ENCODE measurements around the gene MCM10.

MCM10 gene

DNA sequence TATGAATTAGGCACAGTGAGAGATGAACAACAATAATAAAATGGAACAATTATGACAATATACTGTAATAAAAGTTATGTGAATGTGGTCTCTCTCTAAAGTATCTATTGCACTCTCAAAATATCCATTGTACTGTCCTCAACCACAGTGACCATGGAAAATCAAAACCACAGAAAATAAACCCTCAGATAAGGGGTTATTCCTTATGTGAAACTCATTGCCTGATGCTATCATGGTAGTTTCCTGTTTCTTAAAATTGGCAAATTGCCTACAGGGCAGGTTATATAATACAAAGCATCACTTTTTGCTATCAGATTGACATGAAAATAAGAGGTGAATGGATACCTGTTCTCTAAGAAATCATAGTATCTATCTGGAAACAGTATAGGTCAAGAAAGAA is 3.8 kb downstream of the MCM10 start:
- H3K9me3 ChIP-seq (ENCODE audit: control insufficient read depth in 2 of 2, low read length in 2 of 2), result no peaks in the 10 kb centered on the region
- H3K27ac ChIP-seq (ENCODE audit: low read length), result no peak overlapping the region
- peaks cover 12% of the 10 kb centered on the region for H3K4me1 ChIP-seq (ENCODE audit: control insufficient read depth, insufficient read depth, low read length)
- H3K4me3 ChIP-seq (ENCODE audit: low read length in 2 of 2), result no peak overlapping the region
- H3K36me3 ChIP-seq (ENCODE audit: control insufficient read depth in 2 of 2, insufficient read depth in 2 of 2, low read length in 2 of 2), result no peaks in the 10 kb centered on the region
- no peaks in the 10 kb centered on the region for H3K27me3 ChIP-seq (ENCODE audit: control insufficient read depth in 1 of 2, insufficient read depth in 2 of 2, low read length in 2 of 2)
- H3K9ac ChIP-seq (ENCODE audit: low read length in 2 of 2), result no peak overlapping the region

GRCh38 chr10:13167568-13167967 is 6.2 kb downstream of the MCM10 start:
- Histone ChIP-seq H3K4me1 (ENCODE audit: control insufficient read depth, insufficient read depth, low read length) (no peaks in the 10 kb centered on the region), H3K27me3 (ENCODE audit: control insufficient read depth in 1 of 2, insufficient read depth in 2 of 2, low read length in 2 of 2) (no peaks in the 10 kb centered on the region), H3K27ac (ENCODE audit: low read length) (no peak overlapping the region), H3K36me3 (ENCODE audit: control insufficient read depth in 2 of 2, insufficient read depth in 2 of 2, low read length in 2 of 2) (no peaks in the 10 kb centered on the region), H3K9me3 (ENCODE audit: control insufficient read depth in 2 of 2, low read length in 2 of 2) (no peaks in the 10 kb centered on the region), H3K9ac (ENCODE audit: low read length in 2 of 2) (no peak overlapping the region), H3K4me3 (ENCODE audit: low read length in 2 of 2) (no peak overlapping the region)

- Histone ChIP-seq H3K4me1 (ENCODE audit: control insufficient read depth, insufficient read depth, low read length) (no peaks in the 10 kb centered on the region), H3K27me3 (ENCODE audit: control insufficient read depth in 1 of 2, insufficient read depth in 2 of 2, low read length in 2 of 2) (no peaks in the 10 kb centered on the region), H3K9ac (ENCODE audit: low read length in 2 of 2) (no peak overlapping the region), H3K36me3 (ENCODE audit: control insufficient read depth in 2 of 2, insufficient read depth in 2 of 2, low read length in 2 of 2) (no peaks in the 10 kb centered on the region), H3K9me3 (ENCODE audit: control insufficient read depth in 2 of 2, low read length in 2 of 2) (no peaks in the 10 kb centered on the region), H3K4me3 (ENCODE audit: low read length in 2 of 2) (no peak overlapping the region), H3K27ac (ENCODE audit: low read length) (no peak overlapping the region)
Measured at GRCh38 chr10:13168781-13169180, 7.4 kb downstream of the MCM10 start.

DNA sequence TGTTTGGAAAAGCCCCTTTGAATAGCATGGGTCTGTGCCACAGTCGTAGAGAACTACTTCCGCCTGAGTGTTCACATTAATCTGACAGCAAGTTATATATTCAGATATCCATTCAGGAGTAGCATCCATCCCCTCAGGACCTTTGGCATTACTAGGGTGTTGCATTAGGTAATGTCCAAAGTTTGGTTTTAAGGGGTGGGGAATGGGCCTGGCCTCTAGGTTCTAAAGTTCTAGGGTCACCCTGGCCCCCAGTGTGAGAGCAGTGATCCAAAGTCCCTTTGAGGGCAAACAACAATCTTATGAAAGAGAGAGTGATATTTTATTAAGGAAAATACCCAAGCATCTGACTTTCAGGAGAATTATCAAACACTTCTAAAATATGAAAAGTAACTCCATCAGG is 12.3 kb downstream of the MCM10 start:
- H3K4me3 ChIP-seq (ENCODE audit: low read length in 2 of 2), result no peak overlapping the region
- H3K27me3 ChIP-seq (ENCODE audit: control insufficient read depth in 1 of 2, insufficient read depth in 2 of 2, low read length in 2 of 2), result no peaks in the 10 kb centered on the region
- H3K4me1 ChIP-seq (ENCODE audit: control insufficient read depth, insufficient read depth, low read length), result no peaks in the 10 kb centered on the region
- H3K9ac ChIP-seq (ENCODE audit: low read length in 2 of 2), result no peak overlapping the region
- no peaks in the 10 kb centered on the region for H3K36me3 ChIP-seq (ENCODE audit: control insufficient read depth in 2 of 2, insufficient read depth in 2 of 2, low read length in 2 of 2)
- no peaks in the 10 kb centered on the region for H3K9me3 ChIP-seq (ENCODE audit: control insufficient read depth in 2 of 2, low read length in 2 of 2)
- H3K27ac ChIP-seq (ENCODE audit: low read length), result no peak overlapping the region

GRCh38 chr10:13180788-13181187 is 19.4 kb downstream of the MCM10 start:
- Histone ChIP-seq H3K27ac (ENCODE audit: low read length) (no peak overlapping the region), H3K36me3 (ENCODE audit: control insufficient read depth in 2 of 2, insufficient read depth in 2 of 2, low read length in 2 of 2) (no peaks in the 10 kb centered on the region), H3K4me1 (ENCODE audit: control insufficient read depth, insufficient read depth, low read length) (peaks cover 5% of the 10 kb centered on the region), H3K9me3 (ENCODE audit: control insufficient read depth in 2 of 2, low read length in 2 of 2) (no peaks in the 10 kb centered on the region), H3K27me3 (ENCODE audit: control insufficient read depth in 1 of 2, insufficient read depth in 2 of 2, low read length in 2 of 2) (no peaks in the 10 kb centered on the region), H3K4me3 (ENCODE audit: low read length in 2 of 2) (no peak overlapping the region), H3K9ac (ENCODE audit: low read length in 2 of 2) (no peak overlapping the region)

DNA sequence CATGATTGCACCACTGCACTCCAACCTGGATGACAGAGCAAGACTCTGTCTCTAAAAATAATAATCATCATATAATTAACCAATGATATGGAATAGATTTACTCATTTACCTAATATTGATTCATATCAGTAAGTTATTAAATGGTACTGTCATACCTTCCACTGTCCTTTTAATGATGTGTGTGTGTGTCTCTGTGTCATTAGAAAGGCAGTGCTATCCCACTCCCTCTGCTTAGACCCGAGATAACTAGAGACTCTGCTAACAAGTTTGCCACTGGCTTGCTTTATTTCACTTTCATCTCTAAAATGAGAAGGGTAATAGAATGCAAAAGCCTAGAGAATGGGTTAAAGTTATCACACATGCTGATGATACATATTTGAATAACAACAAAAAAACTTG is 21.1 kb downstream of the MCM10 start:
- Histone ChIP-seq H3K27ac (ENCODE audit: low read length) (no peak overlapping the region), H3K9me3 (ENCODE audit: control insufficient read depth in 2 of 2, low read length in 2 of 2) (no peaks in the 10 kb centered on the region), H3K4me1 (ENCODE audit: control insufficient read depth, insufficient read depth, low read length) (peaks cover 5% of the 10 kb centered on the region), H3K27me3 (ENCODE audit: control insufficient read depth in 1 of 2, insufficient read depth in 2 of 2, low read length in 2 of 2) (no peaks in the 10 kb centered on the region), H3K9ac (ENCODE audit: low read length in 2 of 2) (no peak overlapping the region), H3K36me3 (ENCODE audit: control insufficient read depth in 2 of 2, insufficient read depth in 2 of 2, low read length in 2 of 2) (no peaks in the 10 kb centered on the region), H3K4me3 (ENCODE audit: low read length in 2 of 2) (no peak overlapping the region)

- no peak overlapping the region for H3K4me3 ChIP-seq (ENCODE audit: low read length in 2 of 2)
- no peaks in the 10 kb centered on the region for H3K9me3 ChIP-seq (ENCODE audit: control insufficient read depth in 2 of 2, low read length in 2 of 2)
- no peak overlapping the region for H3K9ac ChIP-seq (ENCODE audit: low read length in 2 of 2)
- no peaks in the 10 kb centered on the region for H3K36me3 ChIP-seq (ENCODE audit: control insufficient read depth in 2 of 2, insufficient read depth in 2 of 2, low read length in 2 of 2)
- peaks cover 5% of the 10 kb centered on the region for H3K4me1 ChIP-seq (ENCODE audit: control insufficient read depth, insufficient read depth, low read length)
- no peak overlapping the region for H3K27ac ChIP-seq (ENCODE audit: low read length)
- no peaks in the 10 kb centered on the region for H3K27me3 ChIP-seq (ENCODE audit: control insufficient read depth in 1 of 2, insufficient read depth in 2 of 2, low read length in 2 of 2)
Measured at GRCh38 chr10:13183625-13184024, 22.3 kb downstream of the MCM10 start.

DNA sequence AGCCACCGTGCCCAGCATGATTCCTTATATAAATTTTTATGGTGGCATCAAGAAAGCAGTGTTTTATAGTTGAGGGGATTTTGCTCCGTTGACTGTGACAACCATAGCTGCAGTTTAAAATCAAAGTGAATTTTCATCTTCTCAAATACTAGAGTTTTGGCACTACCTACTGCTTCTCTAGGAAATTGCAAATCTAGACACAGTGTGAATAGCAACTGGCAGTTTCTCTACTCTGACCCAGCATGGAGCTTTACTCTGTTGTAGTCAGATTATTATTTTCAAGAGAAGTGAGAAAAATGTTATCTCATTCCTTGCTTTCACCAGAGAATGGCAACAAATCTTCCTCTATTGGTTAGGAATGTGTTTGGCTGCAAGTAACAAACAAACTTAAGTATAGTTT is 22.9 kb downstream of the MCM10 start:
- Histone ChIP-seq H3K4me3 (ENCODE audit: low read length in 2 of 2) (no peak overlapping the region), H3K27me3 (ENCODE audit: control insufficient read depth in 1 of 2, insufficient read depth in 2 of 2, low read length in 2 of 2) (no peaks in the 10 kb centered on the region), H3K9me3 (ENCODE audit: control insufficient read depth in 2 of 2, low read length in 2 of 2) (no peaks in the 10 kb centered on the region), H3K9ac (ENCODE audit: low read length in 2 of 2) (no peak overlapping the region), H3K27ac (ENCODE audit: low read length) (no peak overlapping the region), H3K36me3 (ENCODE audit: control insufficient read depth in 2 of 2, insufficient read depth in 2 of 2, low read length in 2 of 2) (no peaks in the 10 kb centered on the region), H3K4me1 (ENCODE audit: control insufficient read depth, insufficient read depth, low read length) (peaks cover 5% of the 10 kb centered on the region)

- H3K36me3 ChIP-seq (ENCODE audit: control insufficient read depth in 2 of 2, insufficient read depth in 2 of 2, low read length in 2 of 2), result no peaks in the 10 kb centered on the region
- H3K4me1 ChIP-seq (ENCODE audit: control insufficient read depth, insufficient read depth, low read length), result peaks cover 5% of the 10 kb centered on the region
- no peaks in the 10 kb centered on the region for H3K27me3 ChIP-seq (ENCODE audit: control insufficient read depth in 1 of 2, insufficient read depth in 2 of 2, low read length in 2 of 2)
- no peak overlapping the region for H3K27ac ChIP-seq (ENCODE audit: low read length)
- no peak overlapping the region for H3K9ac ChIP-seq (ENCODE audit: low read length in 2 of 2)
- no peak overlapping the region for H3K4me3 ChIP-seq (ENCODE audit: low read length in 2 of 2)
- H3K9me3 ChIP-seq (ENCODE audit: control insufficient read depth in 2 of 2, low read length in 2 of 2), result no peaks in the 10 kb centered on the region
Measured at GRCh38 chr10:13184730-13185514, 23.6 kb downstream of the MCM10 start.

DNA sequence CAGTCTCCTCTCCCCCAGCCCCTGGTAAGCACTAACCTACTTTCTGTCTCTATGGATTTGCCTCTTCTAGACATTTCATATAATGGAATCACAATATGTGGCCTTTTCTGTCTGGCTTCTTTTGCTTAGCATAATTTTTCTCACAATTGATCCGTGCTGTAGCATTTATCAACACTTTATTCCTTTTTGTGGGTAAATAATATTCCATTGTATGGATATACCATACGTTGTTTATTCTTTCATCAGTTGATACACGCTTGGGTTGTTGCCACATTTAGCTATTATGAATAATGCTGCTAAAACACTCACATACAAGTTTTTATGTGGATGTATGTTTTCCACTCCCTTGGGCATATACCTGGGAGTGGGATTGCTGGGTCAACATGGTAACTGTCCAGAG is 25.8 kb downstream of the MCM10 start:
- H3K27ac ChIP-seq (ENCODE audit: low read length), result no peak overlapping the region
- no peak overlapping the region for H3K9ac ChIP-seq (ENCODE audit: low read length in 2 of 2)
- H3K4me3 ChIP-seq (ENCODE audit: low read length in 2 of 2), result no peak overlapping the region
- no peaks in the 10 kb centered on the region for H3K27me3 ChIP-seq (ENCODE audit: control insufficient read depth in 1 of 2, insufficient read depth in 2 of 2, low read length in 2 of 2)
- peaks cover 5% of the 10 kb centered on the region for H3K4me1 ChIP-seq (ENCODE audit: control insufficient read depth, insufficient read depth, low read length)
- H3K9me3 ChIP-seq (ENCODE audit: control insufficient read depth in 2 of 2, low read length in 2 of 2), result no peaks in the 10 kb centered on the region
- no peaks in the 10 kb centered on the region for H3K36me3 ChIP-seq (ENCODE audit: control insufficient read depth in 2 of 2, insufficient read depth in 2 of 2, low read length in 2 of 2)

GRCh38 chr10:13188593-13188992 is 27.2 kb downstream of the MCM10 start:
- H3K27me3 ChIP-seq (ENCODE audit: control insufficient read depth in 1 of 2, insufficient read depth in 2 of 2, low read length in 2 of 2), result no peaks in the 10 kb centered on the region
- H3K36me3 ChIP-seq (ENCODE audit: control insufficient read depth in 2 of 2, insufficient read depth in 2 of 2, low read length in 2 of 2), result no peaks in the 10 kb centered on the region
- H3K4me1 ChIP-seq (ENCODE audit: control insufficient read depth, insufficient read depth, low read length), result peaks cover 5% of the 10 kb centered on the region
- no peak overlapping the region for H3K9ac ChIP-seq (ENCODE audit: low read length in 2 of 2)
- no peak overlapping the region for H3K27ac ChIP-seq (ENCODE audit: low read length)
- H3K4me3 ChIP-seq (ENCODE audit: low read length in 2 of 2), result no peak overlapping the region
- H3K9me3 ChIP-seq (ENCODE audit: control insufficient read depth in 2 of 2, low read length in 2 of 2), result no peaks in the 10 kb centered on the region

Data from stomach smooth muscle (tissue), 2 donors.